ENCODE results near the gene ZNF526.
A peak's percentile ranks its signal among the peaks of the same experiment; 100 is the strongest.

Gene ZNF526, protein sequence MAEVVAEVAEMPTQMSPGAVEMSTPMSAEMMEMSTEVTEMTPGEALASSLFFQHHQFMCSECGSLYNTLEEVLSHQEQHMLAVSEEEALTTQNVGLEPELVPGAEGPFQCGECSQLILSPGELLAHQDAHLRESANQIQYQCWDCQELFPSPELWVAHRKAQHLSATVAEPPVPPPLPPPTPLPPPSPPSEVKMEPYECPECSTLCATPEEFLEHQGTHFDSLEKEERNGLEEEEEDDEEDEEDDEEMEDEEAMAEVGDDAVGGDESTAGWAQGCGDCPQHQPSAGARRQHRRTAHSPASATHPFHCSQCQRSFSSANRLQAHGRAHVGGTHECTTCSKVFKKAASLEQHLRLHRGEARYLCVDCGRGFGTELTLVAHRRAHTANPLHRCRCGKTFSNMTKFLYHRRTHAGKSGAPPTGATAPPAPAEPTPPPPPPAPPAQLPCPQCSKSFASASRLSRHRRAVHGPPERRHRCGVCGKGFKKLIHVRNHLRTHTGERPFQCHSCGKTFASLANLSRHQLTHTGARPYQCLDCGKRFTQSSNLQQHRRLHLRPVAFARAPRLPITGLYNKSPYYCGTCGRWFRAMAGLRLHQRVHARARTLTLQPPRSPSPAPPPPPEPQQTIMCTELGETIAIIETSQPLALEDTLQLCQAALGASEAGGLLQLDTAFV

DNA sequence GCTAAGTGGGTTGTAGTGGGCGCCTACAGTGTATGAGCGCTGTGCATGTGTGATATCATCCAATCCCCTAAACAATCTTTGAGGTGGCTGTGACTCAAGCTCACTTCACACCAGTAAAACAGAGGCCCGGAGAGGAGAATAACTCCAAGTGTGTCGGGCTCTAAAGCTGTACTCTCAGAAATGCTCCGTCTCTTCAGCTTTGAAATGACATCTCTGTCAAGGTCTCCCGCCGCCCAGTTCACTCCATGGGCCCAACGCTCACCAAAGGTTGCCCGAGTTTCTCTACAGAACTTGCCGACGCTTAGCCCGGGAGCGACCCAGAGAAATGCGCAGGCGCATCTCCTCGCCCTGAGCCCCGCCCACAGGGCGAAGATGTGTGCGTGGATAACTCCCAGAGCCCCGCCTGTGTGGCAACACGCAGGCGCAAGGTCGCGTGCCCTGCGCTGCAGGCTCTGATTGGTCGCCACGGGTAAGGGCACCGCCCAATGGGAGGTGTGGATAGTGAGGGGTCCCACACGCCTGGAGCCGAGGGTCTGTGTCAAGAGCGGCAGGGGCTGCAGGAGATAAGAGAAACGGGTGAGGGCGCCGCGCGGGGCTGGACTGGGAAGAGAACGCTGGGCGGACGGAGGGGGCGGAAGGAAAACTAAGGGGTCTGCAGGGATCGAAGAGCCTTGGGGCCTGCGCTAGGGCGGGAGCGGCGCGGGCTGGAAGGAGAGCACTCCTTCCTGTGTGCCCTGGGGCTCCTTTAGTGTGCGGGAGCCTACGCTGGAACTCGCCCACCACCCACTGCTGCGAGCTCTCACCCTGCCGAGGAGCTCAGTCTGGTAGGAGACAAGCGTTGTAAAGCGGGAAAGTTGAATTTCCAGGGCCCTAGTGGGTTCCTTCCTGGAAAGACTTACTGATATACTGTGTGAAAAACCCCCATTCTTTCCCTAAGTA lies at the start of gene ZNF526:
TSS of gene ZNF526 (plus strand) at position 501 of the 939 bp plus-strand sequence. CDS start 4,092 bp downstream, outside the sequence.
- peak; percentile 99 for DNase-seq (ENCODE audit: low read depth)

DNA sequence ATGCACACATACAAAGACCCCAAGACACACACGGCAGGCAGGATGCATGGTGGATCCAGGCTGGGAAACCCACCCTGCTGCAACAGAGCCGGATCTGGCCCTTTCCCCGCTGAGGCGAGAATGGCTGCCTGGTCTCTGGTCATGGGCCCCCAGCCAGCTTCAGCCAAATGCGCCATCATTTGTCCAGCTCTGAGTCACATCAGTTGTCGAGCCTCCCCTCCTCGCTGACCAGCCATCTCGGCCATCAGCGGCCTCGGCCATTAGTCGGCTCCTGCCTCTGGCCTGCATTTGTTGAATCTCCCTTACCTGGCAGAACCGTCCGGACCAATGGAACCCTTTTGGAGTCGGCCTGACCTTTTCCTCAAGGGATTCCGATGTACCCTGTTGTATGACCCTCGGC lies 49.4 kb upstream of the ZNF526 start:
- no peak for DNase-seq (ENCODE audit: low read depth)

DNA sequence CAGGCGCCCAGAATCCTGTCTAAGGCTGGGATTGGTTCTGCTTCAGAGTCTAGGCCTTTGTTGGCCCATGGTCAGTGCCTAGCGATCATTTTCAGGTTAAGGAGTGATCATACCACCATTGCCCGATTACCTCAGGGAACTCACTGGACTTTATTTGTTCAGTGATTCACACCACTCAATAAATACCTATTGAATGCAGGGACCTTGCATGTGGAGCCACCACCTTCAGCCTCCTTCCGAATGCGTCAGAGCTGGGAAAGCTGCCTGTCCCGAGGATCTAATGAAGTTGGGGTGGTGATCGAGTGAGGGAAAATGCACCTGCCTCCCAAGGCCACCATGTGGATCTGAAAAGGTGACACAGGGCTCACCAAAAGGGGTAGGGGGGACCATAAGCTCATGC lies 47.9 kb upstream of the ZNF526 start:
- no peak for DNase-seq (ENCODE audit: low read depth)

DNA sequence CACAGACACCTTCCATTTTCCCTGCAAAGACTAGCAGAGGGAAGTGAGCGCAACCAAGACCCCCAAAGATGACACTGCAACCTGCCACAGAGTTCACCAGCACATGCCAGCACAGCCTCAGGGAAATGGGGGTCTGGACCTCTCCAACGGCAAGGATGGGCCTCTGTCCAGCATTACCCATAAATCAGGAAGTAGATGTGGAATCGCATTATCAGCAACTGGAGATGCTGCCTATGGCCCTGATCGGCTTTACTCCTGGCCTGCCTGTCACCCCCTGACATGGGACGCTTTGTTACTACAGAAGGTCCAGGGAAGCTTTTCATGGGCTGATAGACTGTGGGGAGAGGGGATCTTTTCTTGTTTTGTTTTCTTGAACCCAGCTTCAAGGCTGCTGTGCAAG lies 46.4 kb upstream of the ZNF526 start:
- no peak for DNase-seq (ENCODE audit: low read depth)

DNA sequence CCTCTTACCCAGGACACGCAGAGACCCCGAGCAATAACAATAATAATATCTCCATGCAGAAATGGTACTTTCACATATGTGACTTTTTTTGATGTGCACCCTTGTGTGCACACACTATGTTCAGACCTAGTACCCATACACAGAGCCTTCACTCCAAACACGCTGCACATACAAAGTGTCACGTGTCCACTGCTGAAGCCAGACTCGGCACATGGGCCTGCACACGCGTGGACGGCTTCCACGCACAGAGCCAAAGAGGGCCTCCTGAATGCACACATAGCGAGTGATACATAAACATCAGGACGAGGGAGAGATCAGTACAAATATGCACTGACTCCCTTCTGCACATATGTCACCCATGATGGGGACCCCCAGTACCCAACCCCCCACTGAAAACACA lies 45.9 kb upstream of the ZNF526 start:
- no peak for DNase-seq (ENCODE audit: low read depth)

DNA sequence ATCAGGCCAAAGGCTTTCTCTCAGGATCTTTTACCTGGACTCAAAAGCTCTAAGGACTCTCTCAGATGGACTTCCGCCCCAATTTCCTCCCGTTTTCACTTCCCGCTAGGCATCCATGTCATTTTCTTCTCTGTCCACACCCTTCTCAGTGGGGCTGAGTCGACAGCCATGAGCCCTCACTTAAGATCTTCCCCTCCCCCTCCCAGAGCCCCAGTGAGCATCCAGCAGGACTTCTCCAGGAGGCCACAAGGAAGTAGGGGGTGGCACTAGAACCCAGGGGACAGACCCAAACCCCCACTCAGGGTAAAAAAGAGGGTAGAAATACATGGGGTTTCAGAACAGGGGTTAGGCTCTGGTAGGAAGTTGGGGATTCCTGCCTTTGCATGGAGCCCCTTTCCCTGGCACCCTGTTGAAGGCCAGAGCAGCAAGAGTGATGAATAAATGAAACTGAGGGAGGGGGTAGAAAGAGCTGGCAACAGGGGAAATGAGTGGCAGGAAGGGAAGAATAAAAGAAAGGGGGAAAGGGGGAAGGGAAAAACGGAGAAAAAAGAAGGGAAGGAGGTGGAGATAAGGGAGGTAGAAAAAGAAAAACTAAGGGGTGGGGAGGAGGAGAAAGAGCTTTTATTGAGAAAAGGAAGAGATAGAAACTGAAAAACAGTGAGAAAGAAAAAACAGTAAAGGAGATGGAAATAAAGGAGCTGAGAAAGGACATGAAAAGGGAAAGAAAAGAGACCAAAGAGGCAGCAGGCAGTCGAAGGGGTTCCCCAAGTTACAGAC lies 45.0 kb upstream of the ZNF526 start:
- no peak for DNase-seq (ENCODE audit: low read depth)

DNA sequence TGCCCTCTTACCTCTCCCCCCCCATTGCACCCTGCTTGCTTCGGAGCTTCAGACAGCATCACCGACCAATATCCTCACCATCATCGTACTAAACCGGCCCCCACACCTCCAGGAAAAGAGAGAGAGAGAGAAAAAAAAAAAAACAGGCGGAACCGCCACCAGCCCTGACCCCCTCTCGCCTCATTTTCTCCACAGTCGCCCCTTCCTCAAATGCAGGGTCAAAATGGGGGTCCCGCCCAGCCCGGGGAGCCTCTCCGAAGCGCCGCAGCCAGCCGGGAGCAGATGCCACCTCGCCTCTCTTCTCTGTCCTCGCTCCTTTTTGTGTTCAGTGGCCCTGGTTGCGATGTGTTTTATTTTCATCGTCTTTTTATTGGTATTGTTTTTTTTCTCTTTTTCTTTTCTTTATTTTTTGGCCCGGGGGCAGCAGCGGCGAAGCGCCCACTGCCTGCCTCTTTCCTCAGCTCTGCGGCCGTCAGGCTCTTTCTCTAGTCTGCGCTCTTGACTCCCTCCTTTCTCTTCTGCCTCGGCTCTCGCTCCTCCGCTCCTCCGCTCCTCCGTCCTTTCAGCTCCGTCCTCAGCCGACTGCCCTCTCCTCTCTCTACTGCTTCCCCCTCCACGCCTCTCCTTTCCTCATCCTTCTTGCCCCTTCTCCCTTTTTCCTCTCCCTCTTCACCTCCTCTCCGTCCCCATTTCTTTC lies 44.0 kb upstream of the ZNF526 start:
- DNase-seq (ENCODE audit: low read depth) = no peak

DNA sequence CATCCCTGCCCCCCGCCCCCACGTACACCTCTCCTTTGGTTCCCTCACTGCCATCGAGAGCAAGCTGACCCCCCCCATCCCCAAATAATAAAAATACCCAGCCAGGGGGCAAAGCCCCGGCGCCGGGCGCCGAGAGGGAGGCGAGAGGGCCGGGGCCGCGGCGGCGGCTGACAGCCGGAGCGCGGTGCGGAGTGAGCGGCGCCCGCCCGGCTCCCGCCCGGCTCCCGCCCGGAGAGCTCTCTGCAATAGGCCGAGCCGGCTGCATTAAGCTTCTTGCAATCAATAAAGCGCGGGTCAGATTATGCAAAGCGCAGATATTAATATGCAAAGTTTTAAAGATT lies 43.5 kb upstream of the ZNF526 start:
- no peak for DNase-seq (ENCODE audit: low read depth)

DNA sequence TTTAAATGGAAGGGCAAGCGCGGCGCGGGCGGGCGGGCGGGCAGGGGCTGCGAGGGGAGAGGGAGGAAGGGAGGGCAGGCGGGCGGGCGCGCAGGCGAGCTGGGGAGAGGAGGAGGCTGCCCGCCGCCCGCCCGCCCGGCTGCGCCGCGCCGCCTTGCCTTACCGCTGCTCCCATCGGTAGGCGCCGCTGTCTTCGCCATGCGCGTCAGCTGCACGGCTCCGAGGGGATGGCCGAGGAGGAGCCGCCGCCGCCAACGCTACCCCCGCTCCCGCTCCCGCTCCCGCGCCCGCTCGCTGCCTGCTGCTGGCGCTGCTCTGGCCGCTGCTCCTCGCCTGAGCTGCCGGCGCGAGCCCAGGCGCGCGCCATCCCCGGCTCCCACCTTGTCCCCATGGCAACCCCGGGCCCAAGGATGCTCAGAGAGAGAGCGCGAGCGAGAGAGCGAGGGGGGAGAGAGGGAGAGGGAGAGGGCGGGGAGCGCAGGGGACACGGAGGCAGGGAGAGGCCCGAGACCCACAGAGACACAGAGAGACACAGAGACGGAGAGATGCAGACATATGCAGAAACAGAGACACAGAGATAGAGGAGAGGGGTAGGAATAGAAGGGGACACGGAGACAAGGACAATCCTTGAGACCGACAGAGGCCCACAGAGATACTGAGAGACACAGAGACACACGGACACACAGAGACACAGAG lies 43.0 kb upstream of the ZNF526 start:
- no peak for DNase-seq (ENCODE audit: low read depth)

DNA sequence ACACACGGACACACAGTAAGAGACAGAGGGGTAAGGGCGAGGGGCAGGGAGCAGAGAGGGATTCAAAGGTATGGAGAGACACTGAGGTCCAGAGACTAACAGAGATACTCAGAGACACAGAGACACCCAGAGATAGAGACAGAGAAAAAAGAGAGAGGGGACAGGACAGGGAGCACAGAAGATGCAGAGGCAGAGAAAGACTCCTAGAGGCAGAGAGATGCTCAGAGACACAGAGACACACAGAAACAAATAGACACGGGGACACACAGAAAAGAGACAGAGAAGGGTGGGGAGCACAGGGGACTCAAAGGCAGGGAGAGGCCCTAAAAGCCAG lies 42.5 kb upstream of the ZNF526 start:
- no peak for DNase-seq (ENCODE audit: low read depth)

DNA sequence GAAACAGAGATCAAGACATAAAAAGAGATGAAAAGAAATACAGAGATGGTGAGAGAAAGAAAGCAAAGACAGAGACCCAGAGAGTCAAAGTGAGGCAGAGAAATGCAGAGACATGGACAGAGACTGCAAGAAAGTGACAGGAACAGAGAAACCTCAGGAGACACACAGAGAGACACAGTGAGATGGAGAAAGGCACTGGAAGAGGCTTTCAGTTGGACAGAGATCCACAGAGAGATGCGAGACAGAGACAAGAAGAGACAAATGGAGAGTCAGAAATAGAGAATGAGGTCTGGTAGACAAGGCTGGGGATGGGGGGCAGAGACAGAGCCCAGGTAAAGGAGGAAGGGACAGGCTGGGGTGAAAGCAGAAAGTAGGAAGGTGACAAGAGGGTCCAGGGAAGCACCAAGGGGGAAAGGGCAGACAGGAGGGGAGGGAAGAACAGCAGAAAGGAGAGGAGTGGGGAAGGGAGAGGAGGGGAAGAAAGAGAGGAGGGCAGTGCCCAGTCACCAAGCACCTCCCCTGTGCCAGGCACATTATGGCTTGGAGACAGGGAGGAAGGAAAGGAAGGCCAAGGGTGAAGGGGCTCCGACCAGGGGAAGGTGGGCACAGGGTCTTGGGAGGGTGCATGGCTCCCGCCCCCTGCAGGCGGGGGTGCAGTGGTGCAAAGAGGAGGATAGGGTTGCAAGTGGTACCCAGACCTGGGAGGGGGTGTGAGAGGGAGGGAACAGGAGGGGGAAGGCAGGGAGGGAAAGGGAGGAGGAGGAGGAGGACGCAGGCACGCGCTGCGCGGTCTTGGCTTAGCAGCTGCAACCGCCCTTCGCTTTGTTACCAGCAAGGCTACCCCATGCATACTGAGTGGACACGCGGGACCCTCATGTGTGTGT lies 41.1 kb upstream of the ZNF526 start:
- DNase-seq (ENCODE audit: low read depth) = no peak

DNA sequence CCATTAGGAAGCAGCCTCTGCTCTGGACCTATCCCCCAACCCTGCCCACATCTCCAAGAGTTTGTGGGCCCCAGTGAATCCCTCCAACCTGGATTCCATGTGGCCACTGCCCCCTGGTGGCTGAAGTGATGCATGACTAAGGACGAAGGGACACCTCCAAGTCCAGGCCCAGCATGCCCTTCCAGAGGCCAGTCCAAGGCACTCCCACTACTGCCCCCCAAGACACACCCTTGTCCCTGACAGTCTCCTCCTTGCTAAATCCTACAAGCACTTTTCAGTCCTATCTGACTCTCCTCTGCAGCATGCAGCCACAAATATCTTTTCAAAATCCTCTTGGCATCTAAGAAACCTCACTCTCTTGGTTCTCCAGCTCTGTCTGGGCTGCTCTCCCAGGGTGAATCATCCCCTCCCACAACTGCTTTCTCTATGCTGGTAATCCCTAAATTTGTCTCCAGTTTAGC lies 35.7 kb upstream of the ZNF526 start:
- DNase-seq (ENCODE audit: low read depth) = peak; percentile 62

DNA sequence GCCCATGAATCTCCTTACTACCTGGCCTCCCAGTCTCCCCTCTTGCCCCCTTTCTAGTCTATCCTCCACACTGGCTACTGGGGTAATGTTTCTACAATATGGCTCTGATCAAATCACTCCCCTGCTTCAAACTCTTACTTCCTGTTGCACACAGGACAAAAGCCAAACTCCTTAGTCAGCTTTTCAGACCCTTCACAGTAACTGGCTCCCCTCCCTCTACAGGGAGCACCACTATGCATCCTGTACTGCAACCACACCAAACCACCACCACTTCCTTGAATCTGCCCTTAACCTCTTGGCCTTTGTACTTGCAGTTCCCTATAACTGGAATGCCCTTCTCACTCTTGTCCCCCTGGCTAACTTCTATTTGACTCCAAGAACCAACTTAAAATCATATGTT lies 34.8 kb upstream of the ZNF526 start:
- DNase-seq (ENCODE audit: low read depth) = no peak

DNA sequence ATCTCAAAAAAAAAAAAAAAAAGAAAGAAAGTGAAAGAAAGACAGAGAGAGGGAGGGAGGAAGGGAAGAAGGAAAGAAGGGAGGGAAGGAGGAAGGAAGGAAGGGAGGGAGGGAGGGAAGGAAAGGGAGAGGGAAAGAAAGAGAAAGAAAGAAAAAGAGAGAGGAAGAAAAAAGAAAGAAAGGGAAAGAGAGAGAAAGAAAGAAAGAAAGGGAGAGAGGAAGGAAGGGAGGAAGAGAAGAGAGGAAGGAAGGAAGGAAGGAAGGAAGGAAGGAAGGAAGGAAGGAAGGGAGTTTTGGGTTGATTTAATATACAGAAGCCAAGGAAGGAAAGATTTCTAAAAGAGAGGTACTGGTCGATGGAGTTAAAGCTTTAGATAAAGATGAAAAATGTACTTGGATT lies 31.4 kb upstream of the ZNF526 start:
- no peak for DNase-seq (ENCODE audit: low read depth)

DNA sequence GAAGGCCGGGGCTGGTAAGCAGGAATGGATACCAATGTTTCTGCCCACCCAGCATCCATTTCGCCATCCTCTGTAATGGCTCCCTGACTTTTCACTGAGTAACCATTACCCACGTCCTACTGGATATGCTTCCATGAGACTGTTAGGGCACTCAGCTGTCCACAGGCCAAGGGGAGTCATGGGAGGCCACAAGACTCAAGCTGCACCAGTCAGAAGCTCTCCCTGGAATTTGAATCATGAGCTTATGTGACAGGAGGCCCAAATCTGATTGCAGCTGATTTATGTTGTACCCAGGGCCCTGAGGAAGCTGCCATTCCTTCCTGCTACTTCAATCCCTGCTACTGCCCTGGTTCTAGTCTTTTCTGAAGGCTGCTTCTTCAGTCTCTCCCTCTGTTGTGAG lies 31.0 kb upstream of the ZNF526 start:
- DNase-seq (ENCODE audit: low read depth) = no peak

DNA sequence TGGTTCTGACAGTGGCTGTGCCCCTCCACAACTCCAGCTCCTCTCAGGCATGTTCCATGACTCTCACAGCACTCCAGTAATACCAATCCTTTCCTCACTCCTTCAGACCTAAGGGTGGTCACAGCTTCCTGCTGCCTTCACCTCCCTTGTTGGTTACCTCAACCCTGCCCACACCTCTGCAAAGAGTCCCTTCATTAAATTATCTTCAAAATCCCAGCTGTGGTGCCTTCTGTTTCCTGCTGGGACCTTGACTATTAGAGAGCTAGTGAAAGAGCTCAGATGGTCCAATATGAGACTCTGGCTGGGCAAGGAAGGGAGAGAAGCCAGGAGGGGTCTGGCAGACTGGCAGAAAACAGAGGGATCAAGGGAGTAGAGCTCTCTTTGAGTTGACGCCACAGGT lies 28.8 kb upstream of the ZNF526 start:
- no peak for DNase-seq (ENCODE audit: low read depth)

DNA sequence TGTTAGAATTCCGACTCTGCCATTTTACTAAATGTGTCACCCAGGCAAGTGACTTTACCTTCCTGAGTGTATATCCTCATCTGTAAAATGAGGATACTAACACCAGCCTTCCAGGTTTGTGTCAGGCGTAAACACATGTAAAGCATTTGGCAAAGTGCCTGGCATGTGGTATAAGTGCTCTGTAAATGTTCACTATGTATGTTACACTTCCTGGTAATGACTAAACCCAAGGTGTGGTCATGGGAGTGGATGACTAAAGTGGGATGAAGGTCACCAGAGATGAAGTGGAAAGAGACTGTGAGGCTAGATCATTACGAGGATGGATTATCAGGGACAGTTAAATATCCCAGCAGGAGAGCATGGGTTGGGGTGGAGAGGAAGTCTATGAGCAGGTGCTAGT lies 28.3 kb upstream of the ZNF526 start:
- DNase-seq (ENCODE audit: low read depth) = no peak

DNA sequence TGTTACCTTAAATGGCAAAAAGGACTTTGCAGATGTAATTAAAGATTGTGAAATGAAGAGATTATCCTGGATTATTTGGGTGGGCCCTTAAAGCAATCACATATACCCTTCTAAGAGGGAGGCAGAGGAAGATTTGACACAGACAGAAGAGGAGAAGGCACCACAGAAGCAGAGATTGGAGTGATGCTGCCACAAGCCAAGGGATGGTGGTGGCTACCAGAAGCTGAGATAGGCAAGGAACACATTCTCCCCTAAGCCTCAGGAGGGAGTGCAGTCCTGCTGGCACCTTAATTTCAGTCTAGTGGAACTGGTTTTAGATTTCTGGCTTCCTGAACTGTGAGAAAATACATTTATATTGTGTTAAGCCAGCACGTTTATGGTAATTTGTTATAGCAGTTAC lies 26.8 kb upstream of the ZNF526 start:
- DNase-seq (ENCODE audit: low read depth) = no peak

DNA sequence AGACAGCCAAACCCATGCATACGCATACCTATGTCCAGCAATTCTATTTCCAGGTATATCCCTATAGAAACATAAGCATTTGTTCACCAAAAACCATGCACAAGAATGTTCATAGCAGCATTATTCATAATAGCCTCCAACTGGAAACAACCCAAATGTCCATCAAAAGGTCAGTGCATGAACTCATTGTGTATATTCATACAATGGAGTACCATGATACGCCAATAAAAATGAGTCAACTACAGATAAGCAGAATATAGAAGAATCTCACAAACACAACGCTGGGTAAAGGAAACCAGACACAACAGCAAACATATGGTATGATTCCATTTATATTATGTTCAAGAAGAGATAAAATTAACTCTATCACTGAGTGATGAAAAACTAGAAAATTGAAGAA lies 26.4 kb upstream of the ZNF526 start:
- DNase-seq (ENCODE audit: low read depth) = no peak
